Measurements from ENCODE around the gene TMEM117.
"Not testable (repeated sequence)": the region's sequence is repeated elsewhere in the genome, so short reads cannot be mapped to it uniquely, and the experiment has no call there.

Gene TMEM117

GRCh38 chr12:44025499-44025898 lies 189.6 kb downstream of the TMEM117 start:
- no peak for DNase-seq (ENCODE audit: low read depth)

- DNase-seq (ENCODE audit: low read depth), result no peak
Measured at GRCh38 chr12:44026046-44026445, 190.2 kb downstream of the TMEM117 start.

- DNase-seq (ENCODE audit: low read depth), result not testable (repeated sequence)
Measured at GRCh38 chr12:44026926-44027325, 191.0 kb downstream of the TMEM117 start.

GRCh38 chr12:44029194-44029593 lies 193.3 kb downstream of the TMEM117 start:
- DNase-seq (ENCODE audit: low read depth), result no peak

- no peak for DNase-seq (ENCODE audit: low read depth)
Measured at GRCh38 chr12:44031472-44032185, 195.7 kb downstream of the TMEM117 start.

GRCh38 chr12:44034906-44035305 lies 199.0 kb downstream of the TMEM117 start:
- DNase-seq (ENCODE audit: low read depth), result no peak

GRCh38 chr12:44036875-44037443 lies 201.1 kb downstream of the TMEM117 start:
- no peak for DNase-seq (ENCODE audit: low read depth)

GRCh38 chr12:44038411-44038810 lies 202.5 kb downstream of the TMEM117 start:
- no peak for DNase-seq (ENCODE audit: low read depth)

- not testable (repeated sequence) for DNase-seq (ENCODE audit: low read depth)
Measured at GRCh38 chr12:44044491-44044890, 208.6 kb downstream of the TMEM117 start.

GRCh38 chr12:44046732-44047417 lies 211.0 kb downstream of the TMEM117 start:
- DNase-seq (ENCODE audit: low read depth), result no peak

- DNase-seq (ENCODE audit: low read depth), result no peak
Measured at GRCh38 chr12:44052554-44052953, 216.7 kb downstream of the TMEM117 start.

GRCh38 chr12:44053549-44054127 lies 217.8 kb downstream of the TMEM117 start:
- DNase-seq (ENCODE audit: low read depth), result no peak

GRCh38 chr12:44054281-44054680 lies 218.4 kb downstream of the TMEM117 start:
- no peak for DNase-seq (ENCODE audit: low read depth)

- no peak for DNase-seq (ENCODE audit: low read depth)
Measured at GRCh38 chr12:44058366-44058765, 222.5 kb downstream of the TMEM117 start.

GRCh38 chr12:44059476-44059875 lies 223.6 kb downstream of the TMEM117 start:
- no peak for DNase-seq (ENCODE audit: low read depth)

- DNase-seq (ENCODE audit: low read depth), result no peak
Measured at GRCh38 chr12:44063671-44064070, 227.8 kb downstream of the TMEM117 start.

GRCh38 chr12:44076871-44077270 lies 241.0 kb downstream of the TMEM117 start:
- no peak for DNase-seq (ENCODE audit: low read depth)

- DNase-seq (ENCODE audit: low read depth), result no peak
Measured at GRCh38 chr12:44077294-44077693, 241.4 kb downstream of the TMEM117 start.

- no peak for DNase-seq (ENCODE audit: low read depth)
Measured at GRCh38 chr12:44078273-44078672, 242.4 kb downstream of the TMEM117 start.

GRCh38 chr12:44088647-44089046 lies 252.8 kb downstream of the TMEM117 start:
- DNase-seq (ENCODE audit: low read depth), result no peak

GRCh38 chr12:44091948-44092606 lies 256.2 kb downstream of the TMEM117 start:
- DNase-seq (ENCODE audit: low read depth), result no peak

- DNase-seq (ENCODE audit: low read depth), result no peak
Measured at GRCh38 chr12:44098786-44099185, 262.9 kb downstream of the TMEM117 start.

Data from stimulated activated CD8-positive, alpha-beta memory T cell treated with anti-CD3 and anti-CD28 coated beads, Interleukin-15, amount 100 ng/mL, for 24 hours (primary cell).